GM19238 (cell line): ENCODE data around the gene TOR1A.
"Not testable (repeated sequence)": the region's sequence is repeated elsewhere in the genome, so short reads cannot be mapped to it uniquely, and the experiment has no call there.

Source experiments
- DNase-seq: peaks from one replicate; pipeline ENCODE4 v3.0.0; 2011; ENCODE audit warnings: low spot score; ENCODE audit not compliant: insufficient read length

The TOR1A gene

GRCh38 chr9:129822898-129823541 is 916 bp downstream of the TOR1A start:
- no peak for DNase-seq

- DNase-seq: no peak
Measured at GRCh38 chr9:129816501-129817435, 7.2 kb downstream of the TOR1A start.

GRCh38 chr9:129815278-129815677 is 8.7 kb downstream of the TOR1A start:
- no peak for DNase-seq

GRCh38 chr9:129814432-129815223 is 9.3 kb downstream of the TOR1A start:
- DNase-seq: no peak

- no peak for DNase-seq
Measured at GRCh38 chr9:129813661-129814060, 10.3 kb downstream of the TOR1A start.

- DNase-seq: no peak
Measured at GRCh38 chr9:129812385-129812784, 11.6 kb downstream of the TOR1A start.

GRCh38 chr9:129811967-129812363 is 12.0 kb downstream of the TOR1A start:
- no peak for DNase-seq

- DNase-seq: no peak
Measured at GRCh38 chr9:129810788-129811187, 13.1 kb downstream of the TOR1A start.

GRCh38 chr9:129810116-129810515 is 13.8 kb downstream of the TOR1A start:
- no peak for DNase-seq

GRCh38 chr9:129809346-129809745 is 14.6 kb downstream of the TOR1A start:
- no peak for DNase-seq

- DNase-seq: no peak
Measured at GRCh38 chr9:129806061-129806460, 17.9 kb downstream of the TOR1A start.

GRCh38 chr9:129803676-129804060 is 20.3 kb downstream of the TOR1A start:
- no peak for DNase-seq

GRCh38 chr9:129802833-129803675 is 20.9 kb downstream of the TOR1A start, which contains the start of gene TOR1B:
Gene TOR1B (plus strand): TSS chr9:129803184. CDS start chr9:129803213, 29 bp downstream.
- DNase-seq: peak; percentile 75

GRCh38 chr9:129801504-129801903 is 22.4 kb downstream of the TOR1A start:
- DNase-seq: no peak

- no peak for DNase-seq
Measured at GRCh38 chr9:129798973-129799372, 25.0 kb downstream of the TOR1A start.

- not testable (repeated sequence) for DNase-seq
Measured at GRCh38 chr9:129796029-129796428, 27.9 kb downstream of the TOR1A start.

GRCh38 chr9:129794549-129794948 is 29.4 kb downstream of the TOR1A start:
- no peak for DNase-seq

- no peak for DNase-seq
Measured at GRCh38 chr9:129786481-129786880, 37.5 kb downstream of the TOR1A start.

- DNase-seq: no peak
Measured at GRCh38 chr9:129785866-129786265, 38.1 kb downstream of the TOR1A start.

- DNase-seq: not testable (repeated sequence)
Measured at GRCh38 chr9:129784970-129785369, 39.0 kb downstream of the TOR1A start.
